Measurements from ENCODE around the gene ZNF787. TPM values are rescaled to one million over a fixed set of nuclear protein-coding genes. Genes with fewer than 3 reads are reported as not detected.

Gene ZNF787
- total and polyA plus RNA-seq, 2 of the 8 experiments (the other 6 are each of a cell fraction or from before 2014, with no cell fraction given) = 19.7 to 56.0 TPM

GRCh38 chr19:56159622-56160271, 38.7 kb upstream of the ZNF787 start:
- Histone ChIP-seq H3K23me2 (ENCODE audit: low read depth, low read length) (peaks cover 7% of the 10 kb centered on the region; the same call in 1 of the 2 replicates), H3K18ac (ENCODE audit: extremely low read depth, low read length) (no peak overlapping the region), H3K79me1 (ENCODE audit: low read depth, low read length) (peaks cover 4% of the 10 kb centered on the region; the same call in 1 of the 2 replicates), H3K23ac (ENCODE audit: insufficient read length) (no peak overlapping the region), H4K91ac (replicated peaks; ENCODE audit: insufficient read length, low read length) (no peak overlapping the region), H3K4me3 (ENCODE audit: extremely low read depth in 1 of 4, insufficient read depth in 2 of 4, low read depth in 3 of 4, low read length in 4 of 4) (no peak overlapping the region), H2AFZ (ENCODE audit: low read length) (no peak overlapping the region), H2AK5ac (ENCODE audit: low read depth, low read length) (no peak overlapping the region), H2BK15ac (ENCODE audit: low read length) (no peak overlapping the region), H3K79me2 (ENCODE audit: control insufficient read depth in 1 of 2, insufficient read depth in 2 of 2, low read length in 2 of 2) (no peaks in the 10 kb centered on the region), H3K27ac (ENCODE audit: low read depth, low read length) (no peak overlapping the region), H3K9ac (replicated peaks in 1 of 4; ENCODE audit: extremely low read depth in 1 of 4, low read depth in 3 of 4, low read length in 3 of 4) (no peak overlapping the region), H3K27me3 (replicated peaks in 1 of 4; ENCODE audit: control insufficient read depth in 3 of 4, extremely low read depth in 1 of 4, insufficient read depth in 3 of 4, low read length in 3 of 4) (no peaks in the 10 kb centered on the region), H3K4ac (replicated peaks; ENCODE audit: insufficient read length, low read depth, low read length) (no peak overlapping the region), H3K4me1 (replicated peaks in 1 of 4; ENCODE audit: control insufficient read depth in 3 of 4, insufficient read depth in 4 of 4, low read length in 3 of 4) (peaks cover 0 to 2% (median 0%) of the 10 kb centered on the region in 4 experiments; a peak in 1 of 7 replicates), H3K4me2 (ENCODE audit: insufficient read depth in 1 of 2, low read depth in 2 of 2, low read length in 2 of 2) (no peak overlapping the region), H4K5ac (ENCODE audit: insufficient read length, low read depth, low read length) (no peak overlapping the region), H3K14ac (ENCODE audit: insufficient read length) (no peak overlapping the region), H3K36me3 (ENCODE audit: control insufficient read depth in 2 of 4, insufficient read depth in 4 of 4, low read length in 3 of 4) (peaks cover 3 to 19% (median 12%) of the 10 kb centered on the region in 4 experiments; a peak in 6 of 8 replicates), H2BK12ac (ENCODE audit: low read depth, low read length) (no peak overlapping the region), H2BK20ac (ENCODE audit: low read length) (no peak overlapping the region), H3K9me3 (ENCODE audit: insufficient read depth in 2 of 2, low read depth in 1 of 2, low read length in 1 of 2) (no peaks in the 10 kb centered on the region), H4K8ac (ENCODE audit: extremely low read depth, insufficient read depth, low read length) (no peak overlapping the region), H2BK5ac (ENCODE audit: low read depth, low read length) (no peak overlapping the region), H3K56ac (replicated peaks; ENCODE audit: insufficient read length, low read depth, low read length) (no peak overlapping the region), H4K20me1 (replicated peaks in 1 of 2; ENCODE audit: control insufficient read depth in 1 of 2, insufficient read depth in 2 of 2, low read length in 2 of 2) (peaks cover 0 to 9% of the 10 kb centered on the region in 2 experiments), H2BK120ac (replicated peaks; ENCODE audit: low read depth, low read length) (no peak overlapping the region)
- FAIRE-seq (no peak), DNase-seq (ENCODE audit: low read depth in 1 of 2, low spot score in 2 of 2) (no peak)
- WGBS, 2 experiments (ENCODE audit: extremely low coverage in 1 of 2, insufficient coverage in 1 of 2, insufficient read length in 1 of 2, insufficient replicate concordance in 2 of 2, low coverage in 1 of 2, low lambda C conversion rate in 2 of 2, missing lambda C conversion rate in 1 of 2) = 89% methylated on average over 47 of the region's 69 CpGs; no CpG with 5 or more reads in 1 of the 2 experiments
- TF ChIP-seq TAF1 (IDR thresholded peaks at IDR 0.05; ENCODE audit: low read depth, low read length) = no peak
- no peak for TF ChIP-seq HDAC6 (IDR thresholded peaks at IDR 0.05; ENCODE audit: low read depth, low read length)
- no peak for TF ChIP-seq CREB1 (IDR thresholded peaks at IDR 0.05)
- no peak for TF ChIP-seq JUN (IDR thresholded peaks at IDR 0.05; ENCODE audit: low read depth, low read length)
- no peak for TF ChIP-seq RBBP5 (IDR thresholded peaks at IDR 0.05; ENCODE audit: borderline replicate concordance, low read depth, low read length)
- TF ChIP-seq NANOG (IDR thresholded peaks at IDR 0.05; ENCODE audit: insufficient read depth, low read depth, low read length, poor library complexity, severe bottlenecking) = no peak
- TF ChIP-seq SP4 (IDR thresholded peaks at IDR 0.05; ENCODE audit: low read length) = no peak
- no peak for TF ChIP-seq CTBP2 (IDR thresholded peaks at IDR 0.05; ENCODE audit: borderline replicate concordance, insufficient read depth, insufficient read length, low read length)
- no peak for TF ChIP-seq FOSL1 (IDR thresholded peaks at IDR 0.05; ENCODE audit: insufficient read depth, low read depth, low read length)
- CTCF ChIA-PET (ENCODE audit: partially characterized antibody) = interaction anchor here (0.6 to 2.1 kb wide), 4 partner anchors 8 to 241 kb away, joined by 3 to 11 read pairs (median 6); no protein-coding TSS in a partner anchor
- POLR2A ChIA-PET (ENCODE audit: partially characterized antibody) = no interaction called here

Data from H1 (cell line).